ENCODE data around the gene PDLIM3. TPM values are rescaled to one million over a fixed set of nuclear protein-coding genes. Genes with fewer than 3 reads are reported as not detected.

PDLIM3 gene
- total RNA-seq, 4 donors from 2014 or later, result 1,279 to 2,098 (median 1,627) TPM

GRCh38 chr4:185546335-185546734, 11.0 kb upstream of the PDLIM3 start:
- Histone ChIP-seq H3K4me1 (peaks cover 6 to 35% (median 26%) of the 10 kb centered on the region in 4 donors), H3K36me3 (no peaks in the 10 kb centered on the region), H3K9me3 (no peaks in the 10 kb centered on the region), H3K27ac (replicated peaks in 1 of 4) (no peak overlapping the region), H3K4me3 (no peak overlapping the region), H3K27me3 (no peaks in the 10 kb centered on the region)
- TF ChIP-seq POLR2AphosphoS5 (IDR thresholded peaks at IDR 0.05), result no peak
- no peak for TF ChIP-seq CTCF (IDR thresholded peaks at IDR 0.05)
- TF ChIP-seq POLR2A (IDR thresholded peaks at IDR 0.05; ENCODE audit: low read depth), result no peak
- no peak for TF ChIP-seq EP300 (IDR thresholded peaks at IDR 0.05)
- intact Hi-C loops (cut with DNase I), result no loop called here
- DNase-seq (ENCODE audit: extremely low spot score), result peak; percentile 29
- 86% methylated on average over 6 of the region's 6 CpGs for WGBS

DNA sequence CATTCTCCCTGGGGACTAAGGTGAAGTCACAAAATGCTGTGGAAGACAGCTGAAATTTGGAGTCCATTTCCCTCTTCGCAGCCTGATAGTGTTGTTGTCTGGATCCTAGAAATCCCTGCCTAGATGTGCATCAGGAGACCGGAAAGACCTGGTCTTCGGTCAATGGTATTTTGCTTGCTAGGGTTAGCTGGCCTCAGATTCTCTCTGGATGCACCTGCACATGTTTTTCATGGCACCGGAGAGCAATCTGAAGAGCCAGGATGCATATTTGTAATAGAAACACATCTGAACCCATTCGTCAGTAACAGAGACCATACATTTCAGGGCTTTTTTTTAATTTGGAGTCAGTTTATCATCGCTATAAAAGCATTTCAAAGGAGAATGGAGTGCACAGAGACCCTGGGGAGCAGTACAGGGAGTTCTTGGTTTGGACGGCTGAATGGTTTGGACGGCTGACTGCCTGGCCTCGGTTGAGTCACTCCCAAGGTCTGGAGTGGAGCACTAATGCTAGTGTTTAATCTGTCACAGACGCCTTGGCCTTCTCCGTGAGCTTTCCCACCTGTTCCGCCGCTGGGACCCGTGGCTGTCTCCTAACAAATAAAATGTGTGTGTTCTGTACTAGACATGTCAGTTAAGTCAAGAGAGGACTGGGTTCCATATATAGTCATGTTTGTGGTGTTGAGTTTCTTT, 7.5 kb upstream of the PDLIM3 start:
- TF ChIP-seq POLR2AphosphoS5 (IDR thresholded peaks at IDR 0.05), result peak; percentile 79 to 87
- TF ChIP-seq EP300 (IDR thresholded peaks at IDR 0.05), result no peak
- intact Hi-C loops (cut with DNase I), result no loop called here

DNA sequence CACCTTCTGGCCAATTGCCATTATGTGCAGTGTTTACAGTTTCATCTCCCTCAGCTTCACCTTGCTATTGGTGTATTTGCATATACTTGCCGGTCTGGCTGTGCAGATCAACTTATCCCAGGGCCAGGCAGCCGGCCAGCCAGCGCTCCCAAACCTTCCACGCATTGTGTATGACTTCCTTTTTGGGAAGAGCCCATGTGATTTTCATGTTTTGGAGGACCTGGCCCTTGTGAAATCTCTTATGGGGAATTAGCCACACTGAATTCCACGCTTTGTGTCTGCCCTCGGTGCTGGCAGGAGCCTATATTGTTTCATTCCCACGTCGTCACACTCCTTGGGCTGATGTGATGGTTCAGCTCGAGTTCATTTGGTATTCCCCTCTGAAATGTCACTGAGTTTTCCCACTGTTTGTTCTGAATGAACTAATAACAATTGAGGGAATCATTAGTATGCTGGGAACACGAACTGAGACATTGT, 6.0 kb upstream of the PDLIM3 start:
- no peaks in the 10 kb centered on the region for H3K27me3 ChIP-seq
- H3K4me1 ChIP-seq, result peaks cover 18 to 54% (median 49%) of the 10 kb centered on the region in 4 donors
- intact Hi-C loops (cut with DNase I), result no loop called here
- 13% methylated on average over 10 of the region's 10 CpGs for WGBS
- no peaks in the 10 kb centered on the region for H3K9me3 ChIP-seq
- no peaks in the 10 kb centered on the region for H3K36me3 ChIP-seq
- no peak for TF ChIP-seq EP300 (IDR thresholded peaks at IDR 0.05)
- TF ChIP-seq CTCF (IDR thresholded peaks at IDR 0.05), result no peak
- TF ChIP-seq POLR2A (IDR thresholded peaks at IDR 0.05; ENCODE audit: low read depth), result no peak
- TF ChIP-seq POLR2AphosphoS5 (IDR thresholded peaks at IDR 0.05), result peak; percentile 55 to 70
- H3K4me3 ChIP-seq, result no peak overlapping the region
- no peak for DNase-seq (ENCODE audit: extremely low spot score)
- peak overlapping the region; percentile 70 to 99 (median 80) for H3K27ac ChIP-seq (replicated peaks in 1 of 4)

More for the DNA sequence above, 7.5 kb upstream of the PDLIM3 start:
- H3K27me3 ChIP-seq, result no peaks in the 10 kb centered on the region
- peak; percentile 95 for DNase-seq (ENCODE audit: extremely low spot score)
- H3K27ac ChIP-seq (replicated peaks in 1 of 4), result peak overlapping the region; percentile 70 to 99 (median 80)
- H3K36me3 ChIP-seq, result no peaks in the 10 kb centered on the region
- no peaks in the 10 kb centered on the region for H3K9me3 ChIP-seq
- peaks cover 13 to 47% (median 43%) of the 10 kb centered on the region in 4 donors for H3K4me1 ChIP-seq
- no peak overlapping the region for H3K4me3 ChIP-seq
- WGBS, result 50% methylated on average over 14 of the region's 14 CpGs

DNA sequence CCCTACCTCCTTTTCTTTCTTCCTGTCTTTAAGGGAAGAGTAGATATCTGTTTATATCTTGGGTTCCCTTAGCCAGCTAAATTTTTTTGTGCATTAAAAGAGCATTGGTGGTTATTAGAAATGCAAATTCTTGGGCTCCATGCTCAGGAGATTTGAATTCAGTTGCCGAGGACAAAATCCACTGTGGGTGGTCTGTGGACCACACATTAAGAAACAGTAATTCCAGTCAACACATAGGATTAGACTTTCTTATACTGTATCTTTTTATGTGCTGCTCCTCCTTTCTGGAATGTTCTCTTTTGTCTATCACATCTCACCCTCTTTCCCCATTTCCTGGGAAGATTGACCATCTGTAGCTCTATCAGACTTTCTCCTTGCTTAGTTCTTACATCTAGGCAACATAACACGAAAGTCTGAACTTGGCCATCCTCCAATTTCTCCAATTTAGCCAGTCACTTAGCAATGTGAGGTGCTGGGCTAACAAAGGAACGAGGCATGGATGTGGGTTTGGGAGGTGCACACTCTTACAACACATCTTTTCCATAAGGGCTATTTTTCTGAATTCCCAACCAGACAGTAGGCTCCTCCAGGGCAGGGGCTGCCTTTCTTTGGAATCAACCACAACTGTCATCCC, 5.3 kb upstream of the PDLIM3 start:
- Histone ChIP-seq H3K27me3 (peaks cover 0 to under 1% (median 0%) of the 10 kb centered on the region in 4 donors), H3K4me3 (no peak overlapping the region), H3K9me3 (no peaks in the 10 kb centered on the region), H3K36me3 (no peaks in the 10 kb centered on the region), H3K4me1 (peaks cover 20 to 61% (median 56%) of the 10 kb centered on the region in 4 donors), H3K27ac (replicated peaks in 1 of 4) (peak overlapping the region; percentile 70 to 99 (median 80))
- DNase-seq (ENCODE audit: extremely low spot score), result no peak
- no peak for TF ChIP-seq EP300 (IDR thresholded peaks at IDR 0.05)
- TF ChIP-seq POLR2AphosphoS5 (IDR thresholded peaks at IDR 0.05), result no peak
- TF ChIP-seq CTCF (IDR thresholded peaks at IDR 0.05), result no peak
- TF ChIP-seq POLR2A (IDR thresholded peaks at IDR 0.05; ENCODE audit: low read depth), result no peak
- intact Hi-C loops (cut with DNase I), result no loop called here
- 48% methylated on average over 3 of the region's 3 CpGs for WGBS

DNA sequence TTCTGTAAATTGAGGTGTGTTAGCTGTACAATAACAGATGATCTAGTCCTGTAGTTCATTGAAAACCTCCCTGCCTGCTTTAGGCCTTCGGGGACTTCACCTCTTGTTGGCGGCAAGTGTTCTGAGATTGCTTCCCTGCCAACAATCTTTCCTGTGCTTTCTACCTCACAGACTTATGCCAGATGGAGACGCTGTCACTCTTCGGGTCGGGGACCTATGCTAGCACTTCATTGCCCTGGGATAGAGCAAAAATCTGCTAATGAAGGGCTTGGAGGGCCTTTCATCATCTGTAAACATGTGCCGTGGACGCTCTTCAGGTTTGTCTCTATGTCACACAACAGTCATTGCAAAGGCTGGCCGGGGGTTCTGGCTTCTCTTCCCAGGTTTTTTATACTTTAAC, 4.7 kb upstream of the PDLIM3 start:
- peak overlapping the region; percentile 70 to 99 (median 80) for H3K27ac ChIP-seq (replicated peaks in 1 of 4)

More for the DNA sequence above, 4.7 kb upstream of the PDLIM3 start:
- intact Hi-C loops (cut with DNase I), result no loop called here
- Histone ChIP-seq H3K4me3 (no peak overlapping the region), H3K36me3 (no peaks in the 10 kb centered on the region), H3K4me1 (peaks cover 20 to 61% (median 56%) of the 10 kb centered on the region in 4 donors), H3K27me3 (peaks cover 0 to 6% (median 0%) of the 10 kb centered on the region in 4 donors), H3K9me3 (no peaks in the 10 kb centered on the region)
- 49% methylated on average over 8 of the region's 8 CpGs for WGBS
- TF ChIP-seq POLR2AphosphoS5 (IDR thresholded peaks at IDR 0.05) (peak in 1 of 2 donors; percentile 7), POLR2A (IDR thresholded peaks at IDR 0.05; ENCODE audit: low read depth) (no peak)
- DNase-seq (ENCODE audit: extremely low spot score), result no peak

Data from esophagus muscularis mucosa (tissue), 4 donors.